VCaP (cell line): ENCODE data around the gene CNN3.
A peak's percentile ranks its signal among the peaks of the same experiment; 100 is the strongest.

ENCODE experiments used
- H3K27ac ChIP-seq: fragments of 450-650 bp; 2 replicates; pipeline ENCODE4 v1.5.1; 2017
- CTCF ChIP-seq: fragments of 450-650 bp; conservative IDR thresholded peaks from 2 replicates; pipeline ENCODE4 v1.5.1; 2017; ENCODE audit warnings: mild to moderate bottlenecking, moderate library complexity

CNN3 gene

GRCh38 chr1:94927405-94928175 lies 680 bp upstream of the CNN3 start:
- no peak for TF ChIP-seq CTCF
- H3K27ac ChIP-seq = no peak overlapping the region

GRCh38 chr1:94926126-94926914 lies 590 bp downstream of the CNN3 start:
- peak overlapping the region; percentile 83 for H3K27ac ChIP-seq
- TF ChIP-seq CTCF = peak; percentile 68

- no peak for TF ChIP-seq CTCF
- peak overlapping the region; percentile 83 for H3K27ac ChIP-seq
These were observed 1.3 kb downstream of the CNN3 start for GRCh38 chr1:94925561-94926125.

- TF ChIP-seq CTCF = no peak
- peak overlapping the region; percentile 83 for H3K27ac ChIP-seq
These were observed 1.9 kb downstream of the CNN3 start for GRCh38 chr1:94925004-94925403.

GRCh38 chr1:94922761-94923331 lies 4.1 kb downstream of the CNN3 start:
- peak overlapping the region; percentile 83 for H3K27ac ChIP-seq
- no peak for TF ChIP-seq CTCF

- H3K27ac ChIP-seq = peak overlapping the region; percentile 83
- no peak for TF ChIP-seq CTCF
These were observed 4.9 kb downstream of the CNN3 start for GRCh38 chr1:94921977-94922376.

- TF ChIP-seq CTCF = no peak
These were observed 6.8 kb downstream of the CNN3 start for GRCh38 chr1:94920061-94920460.

More at GRCh38 chr1:94920061-94920460, 6.8 kb downstream of the CNN3 start:
- peak overlapping the region; percentile 83 for H3K27ac ChIP-seq
